ENCODE measurements around the gene POLE2. TPM values are rescaled to one million over a fixed set of nuclear protein-coding genes. Genes with fewer than 3 reads are reported as not detected.

Gene POLE2
- total RNA-seq, 4 donors from 2014 or later = 0.65 to 2.0 (median 0.90) TPM

- TF ChIP-seq CTCF (IDR thresholded peaks at IDR 0.05; ENCODE audit: low read depth) = no peak
Measured at GRCh38 chr14:49692811-49693734, 5.1 kb upstream of the POLE2 start, which contains the start of gene KLHDC1. Gene KLHDC1 (plus strand): TSS chr14:49693120. CDS start chr14:49693195, 75 bp downstream.

- no peak for TF ChIP-seq CTCF (IDR thresholded peaks at IDR 0.05; ENCODE audit: low read depth)
Measured at GRCh38 chr14:49692193-49692757, 4.3 kb upstream of the POLE2 start.

GRCh38 chr14:49691031-49691430 lies 3.0 kb upstream of the POLE2 start:
- no peak for TF ChIP-seq CTCF (IDR thresholded peaks at IDR 0.05; ENCODE audit: low read depth)

- TF ChIP-seq CTCF (IDR thresholded peaks at IDR 0.05; ENCODE audit: low read depth) = no peak
Measured at GRCh38 chr14:49688701-49689030, 652 bp upstream of the POLE2 start.

GRCh38 chr14:49686425-49686824 lies 1.6 kb downstream of the POLE2 start:
- no peak for TF ChIP-seq CTCF (IDR thresholded peaks at IDR 0.05; ENCODE audit: low read depth)

GRCh38 chr14:49679271-49679670 lies 8.7 kb downstream of the POLE2 start:
- no peak for TF ChIP-seq CTCF (IDR thresholded peaks at IDR 0.05; ENCODE audit: low read depth)

GRCh38 chr14:49677643-49678042 lies 10.4 kb downstream of the POLE2 start:
- TF ChIP-seq CTCF (IDR thresholded peaks at IDR 0.05; ENCODE audit: low read depth) = no peak

Measured in subcutaneous adipose tissue (tissue), 4 donors.